ENCODE data around the gene PSD2.

Gene PSD2

DNA sequence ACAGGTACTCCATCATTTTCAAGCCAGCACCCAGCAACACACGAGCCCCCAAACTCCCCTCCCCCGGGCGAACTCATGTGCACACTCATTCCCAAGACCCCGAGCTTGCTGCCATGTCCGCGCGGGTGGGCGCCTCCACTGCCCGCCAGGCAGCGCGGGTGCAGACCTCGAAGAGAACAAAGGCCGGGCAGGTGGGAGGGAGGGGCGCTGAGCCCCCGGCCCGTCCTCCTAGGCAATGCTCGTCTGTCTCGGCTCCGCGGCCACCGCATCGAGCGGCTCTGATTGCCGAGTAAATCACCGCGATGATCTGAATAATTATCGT, 47.1 kb upstream of the PSD2 start:
- Histone ChIP-seq H3F3A (ENCODE audit: control insufficient read depth, insufficient read depth) (peaks cover 3% of the 10 kb centered on the region; the same call in 1 of the 2 replicates), H4K20me1 (ENCODE audit: control insufficient read depth, insufficient read depth, low read depth, low read length) (0 out of 2 replicates have a peak, but pooled peaks cover 2% of the 10 kb centered on the region), H3K4me1 (ENCODE audit: control insufficient read depth, low read length) (peaks cover 50% of the 10 kb centered on the region), H3K4me2 (ENCODE audit: low read length) (peak overlapping the region; percentile 73; the same call in 1 of the 2 replicates), H3K9me2 (replicated peaks; ENCODE audit: control insufficient read depth, low read length) (no peaks in the 10 kb centered on the region), H3K4me3 (ENCODE audit: low read length) (no peak overlapping the region), H3K36me3 (ENCODE audit: control insufficient read depth, low read length) (no peaks in the 10 kb centered on the region), H3K27me3 (ENCODE audit: control insufficient read depth, low read length) (peaks cover 31% of the 10 kb centered on the region), H3K27ac (ENCODE audit: low read depth, low read length) (no peak overlapping the region), H3K9me3 (ENCODE audit: control insufficient read depth, insufficient read depth, low read length) (no peaks in the 10 kb centered on the region), H3K79me2 (ENCODE audit: control insufficient read depth, low read length) (no peaks in the 10 kb centered on the region)
- TF ChIP-seq EZH2phosphoT487 (IDR thresholded peaks at IDR 0.05; ENCODE audit: borderline replicate concordance, low read length) = no peak
- TF ChIP-seq, protein P1, sequence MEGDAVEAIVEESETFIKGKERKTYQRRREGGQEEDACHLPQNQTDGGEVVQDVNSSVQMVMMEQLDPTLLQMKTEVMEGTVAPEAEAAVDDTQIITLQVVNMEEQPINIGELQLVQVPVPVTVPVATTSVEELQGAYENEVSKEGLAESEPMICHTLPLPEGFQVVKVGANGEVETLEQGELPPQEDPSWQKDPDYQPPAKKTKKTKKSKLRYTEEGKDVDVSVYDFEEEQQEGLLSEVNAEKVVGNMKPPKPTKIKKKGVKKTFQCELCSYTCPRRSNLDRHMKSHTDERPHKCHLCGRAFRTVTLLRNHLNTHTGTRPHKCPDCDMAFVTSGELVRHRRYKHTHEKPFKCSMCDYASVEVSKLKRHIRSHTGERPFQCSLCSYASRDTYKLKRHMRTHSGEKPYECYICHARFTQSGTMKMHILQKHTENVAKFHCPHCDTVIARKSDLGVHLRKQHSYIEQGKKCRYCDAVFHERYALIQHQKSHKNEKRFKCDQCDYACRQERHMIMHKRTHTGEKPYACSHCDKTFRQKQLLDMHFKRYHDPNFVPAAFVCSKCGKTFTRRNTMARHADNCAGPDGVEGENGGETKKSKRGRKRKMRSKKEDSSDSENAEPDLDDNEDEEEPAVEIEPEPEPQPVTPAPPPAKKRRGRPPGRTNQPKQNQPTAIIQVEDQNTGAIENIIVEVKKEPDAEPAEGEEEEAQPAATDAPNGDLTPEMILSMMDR (IDR thresholded peaks at IDR 0.05; ENCODE audit: low read depth, low read length, poor library complexity, severe bottlenecking) = no peak

DNA sequence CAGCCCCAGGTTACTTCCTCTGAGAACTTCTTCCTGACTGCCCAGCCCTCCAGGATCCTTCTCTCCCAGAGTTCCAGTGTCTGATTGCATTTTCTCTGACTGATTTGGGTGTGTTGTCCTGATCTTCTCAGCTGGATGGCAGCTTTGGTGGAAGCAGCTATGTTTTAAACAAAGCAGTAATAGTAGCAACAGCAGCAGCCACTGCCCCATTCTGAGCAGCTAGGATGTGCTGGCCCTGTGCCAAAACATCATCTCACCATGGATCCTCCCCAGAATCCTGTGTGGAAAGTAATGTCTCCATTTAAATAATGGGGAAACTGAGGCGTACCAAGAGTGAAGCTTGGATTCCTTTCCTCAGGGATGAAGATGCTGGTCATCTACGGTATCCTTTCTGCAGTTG, 46.4 kb upstream of the PSD2 start:
- no peaks in the 10 kb centered on the region for H3K79me2 ChIP-seq (ENCODE audit: control insufficient read depth, low read length)
- H3F3A ChIP-seq (ENCODE audit: control insufficient read depth, insufficient read depth) = peaks cover 3% of the 10 kb centered on the region; the same call in 1 of the 2 replicates
- no peak overlapping the region for H3K4me2 ChIP-seq (ENCODE audit: low read length)
- peaks cover 47% of the 10 kb centered on the region for H3K4me1 ChIP-seq (ENCODE audit: control insufficient read depth, low read length)
- H4K20me1 ChIP-seq (ENCODE audit: control insufficient read depth, insufficient read depth, low read depth, low read length) = 0 out of 2 replicates have a peak, but pooled peaks cover 2% of the 10 kb centered on the region
- no peaks in the 10 kb centered on the region for H3K9me2 ChIP-seq (replicated peaks; ENCODE audit: control insufficient read depth, low read length)
- H3K36me3 ChIP-seq (ENCODE audit: control insufficient read depth, low read length) = no peaks in the 10 kb centered on the region
- peaks cover 31% of the 10 kb centered on the region for H3K27me3 ChIP-seq (ENCODE audit: control insufficient read depth, low read length)
- H3K4me3 ChIP-seq (ENCODE audit: low read length) = no peak overlapping the region
- TF ChIP-seq, protein P1 (IDR thresholded peaks at IDR 0.05; ENCODE audit: low read depth, low read length, poor library complexity, severe bottlenecking) = no peak
- TF ChIP-seq EZH2phosphoT487 (IDR thresholded peaks at IDR 0.05; ENCODE audit: borderline replicate concordance, low read length) = no peak
- no peaks in the 10 kb centered on the region for H3K9me3 ChIP-seq (ENCODE audit: control insufficient read depth, insufficient read depth, low read length)
- H3K27ac ChIP-seq (ENCODE audit: low read depth, low read length) = no peak overlapping the region

DNA sequence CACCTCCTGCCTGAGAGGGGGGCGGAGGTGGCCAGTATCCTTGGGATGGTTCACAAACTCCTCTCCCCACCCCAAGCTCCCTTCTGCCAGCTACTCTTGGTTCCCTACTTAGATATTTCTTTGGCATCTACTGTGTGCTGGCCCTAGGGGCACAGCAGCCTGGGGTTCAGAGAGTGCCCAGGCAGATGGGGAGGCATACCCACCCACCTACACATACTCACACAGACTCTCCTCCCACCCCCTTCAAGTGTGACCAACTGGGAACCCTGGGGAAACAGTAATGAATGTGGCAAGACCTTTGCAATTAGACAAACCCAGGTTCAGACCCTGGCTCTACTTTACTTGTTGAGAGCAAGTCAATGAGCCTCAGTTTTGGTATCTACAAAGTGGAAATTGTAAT, 44.4 kb upstream of the PSD2 start:
- peaks cover 47% of the 10 kb centered on the region for H3K27me3 ChIP-seq (ENCODE audit: control insufficient read depth, low read length)
- TF ChIP-seq, protein P1 (IDR thresholded peaks at IDR 0.05; ENCODE audit: low read depth, low read length, poor library complexity, severe bottlenecking) = no peak
- no peak for TF ChIP-seq EZH2phosphoT487 (IDR thresholded peaks at IDR 0.05; ENCODE audit: borderline replicate concordance, low read length)
- no peaks in the 10 kb centered on the region for H3K36me3 ChIP-seq (ENCODE audit: control insufficient read depth, low read length)
- H3K27ac ChIP-seq (ENCODE audit: low read depth, low read length) = no peak overlapping the region
- peaks cover 51% of the 10 kb centered on the region for H3K4me1 ChIP-seq (ENCODE audit: control insufficient read depth, low read length)
- H3K4me3 ChIP-seq (ENCODE audit: low read length) = no peak overlapping the region
- no peak overlapping the region for H3K4me2 ChIP-seq (ENCODE audit: low read length)
- 0 out of 2 replicates have a peak, but pooled peaks cover 2% of the 10 kb centered on the region for H4K20me1 ChIP-seq (ENCODE audit: control insufficient read depth, insufficient read depth, low read depth, low read length)
- no peaks in the 10 kb centered on the region for H3K9me2 ChIP-seq (replicated peaks; ENCODE audit: control insufficient read depth, low read length)
- no peaks in the 10 kb centered on the region for H3K79me2 ChIP-seq (ENCODE audit: control insufficient read depth, low read length)
- no peaks in the 10 kb centered on the region for H3K9me3 ChIP-seq (ENCODE audit: control insufficient read depth, insufficient read depth, low read length)
- H3F3A ChIP-seq (ENCODE audit: control insufficient read depth, insufficient read depth) = peaks cover 3% of the 10 kb centered on the region; the same call in 1 of the 2 replicates
